Mammary epithelial cell (primary cell): Measurements from ENCODE around the gene CDH13.

Experiments used
- CTCF ChIP-seq, 2 donors: IDR thresholded peaks in 1 of 2; conservative IDR thresholded peaks in 1 of 2; 2 replicates each; pipeline ENCODE4 v1.5.1; 2011 to 2012; ENCODE audit warnings: inconsistent platforms in 2 of 2, low read length in 2 of 2, mild to moderate bottlenecking in 2 of 2, control low read depth in 1 of 2, low read depth in 1 of 2; ENCODE audit not compliant: insufficient read depth in 1 of 2; ENCODE audit errors: extremely low read depth in 1 of 2
- EZH2 ChIP-seq: IDR thresholded peaks from 2 replicates; pipeline ENCODE4 v1.6.1; 2012; ENCODE audit warnings: low read length, inconsistent platforms, borderline replicate concordance

- TF ChIP-seq CTCF (conservative IDR thresholded peaks at IDR 0.05 in 1 of 2, IDR thresholded peaks at IDR 0.05 in 1 of 2; ENCODE audit: extremely low read depth in 1 of 2, insufficient read depth in 1 of 2, low read depth in 1 of 2, low read length in 2 of 2) (no peak), EZH2 (no peak)
Measured at GRCh38 chr16:82758904-82759303, 132.1 kb downstream of the CDH13 start.
